Measurements from ENCODE around the gene ABCB1.
"Not testable (repeated sequence)": the region's sequence is repeated elsewhere in the genome, so short reads cannot be mapped to it uniquely, and the experiment has no call there.

The ABCB1 gene

DNA sequence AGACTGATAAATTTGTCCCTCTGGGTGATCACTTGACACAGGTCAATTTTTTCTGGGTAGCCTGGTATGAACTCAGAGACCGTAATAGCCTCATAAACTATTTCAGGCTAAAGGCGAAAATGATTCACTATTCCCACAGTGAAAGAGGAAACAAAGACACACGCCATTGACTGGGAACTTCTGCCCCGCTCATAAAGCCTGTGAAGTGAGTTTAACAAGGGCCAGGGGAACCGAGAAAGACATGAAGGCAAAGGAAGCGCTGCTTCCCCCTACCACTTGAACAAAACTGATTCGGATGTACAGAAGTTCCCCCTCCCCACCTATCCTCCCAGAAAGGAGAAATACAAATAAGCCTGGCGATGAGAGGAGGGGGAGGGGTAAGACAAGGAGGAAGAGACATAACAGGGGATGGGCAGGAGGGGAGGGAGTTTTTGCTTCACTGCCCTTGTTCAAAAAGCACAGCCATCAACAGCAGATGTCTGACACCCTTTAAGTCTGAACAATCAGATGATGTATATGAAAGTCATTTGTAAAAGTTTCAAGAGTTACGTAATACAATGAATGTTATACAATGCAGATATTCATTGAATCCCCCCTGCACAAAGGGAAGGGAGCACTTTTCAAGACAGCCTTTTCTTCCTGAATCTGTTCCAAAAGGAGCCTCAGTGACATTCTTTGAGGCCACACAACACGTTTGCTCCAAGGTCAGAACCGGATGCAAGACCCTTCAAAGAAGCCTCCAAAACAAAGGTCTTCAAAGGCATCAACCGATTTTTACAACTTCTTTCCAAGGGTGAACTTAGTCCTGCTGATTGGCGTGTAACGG, 125.9 kb downstream of the ABCB1 start:
- Histone ChIP-seq H3K27me3 (ENCODE audit: insufficient read depth, low read length) (peaks cover 68% of the 10 kb centered on the region), H3K27ac (ENCODE audit: low read depth, low read length) (no peak overlapping the region), H3K4me3 (ENCODE audit: low read depth, low read length) (peak overlapping the region; percentile 71), H2AFZ (ENCODE audit: low read length, unreplicated experiment) (peak overlapping the region; percentile 78), H3K36me3 (ENCODE audit: insufficient read depth, low read length) (no peaks in the 10 kb centered on the region), H3K79me2 (ENCODE audit: control insufficient read depth, insufficient read depth, low read length, unreplicated experiment) (no peaks in the 10 kb centered on the region), H3K4me1 (ENCODE audit: control insufficient read depth, insufficient read depth, low read length, unreplicated experiment) (peaks cover 8% of the 10 kb centered on the region)

DNA sequence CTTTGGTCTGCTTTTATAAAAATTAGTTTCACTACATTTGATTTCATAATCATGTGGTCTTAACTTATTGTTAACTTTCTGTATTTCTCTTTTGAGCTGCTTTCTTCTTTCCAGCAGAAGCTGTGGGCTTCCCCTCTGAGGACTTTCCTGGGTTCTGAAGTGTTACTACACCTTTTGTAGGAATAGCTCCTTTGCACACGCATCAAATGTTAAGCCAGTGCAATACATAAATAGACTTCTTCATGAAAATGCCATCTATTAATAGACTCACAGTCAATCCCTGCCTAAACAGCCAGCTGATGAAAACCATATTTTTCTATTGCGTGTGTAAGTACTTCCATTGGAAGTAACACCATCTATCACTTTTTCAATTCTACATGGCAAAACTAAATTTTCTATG, 126.7 kb downstream of the ABCB1 start:
- Histone ChIP-seq H3K27ac (ENCODE audit: low read depth, low read length) (no peak overlapping the region), H3K27me3 (ENCODE audit: insufficient read depth, low read length) (peaks cover 68% of the 10 kb centered on the region), H2AFZ (ENCODE audit: low read length, unreplicated experiment) (no peak overlapping the region), H3K4me3 (ENCODE audit: low read depth, low read length) (0 out of 2 replicates have a peak overlapping the region, but pooled peaks have one; percentile 71), H3K4me1 (ENCODE audit: control insufficient read depth, insufficient read depth, low read length, unreplicated experiment) (peaks cover 8% of the 10 kb centered on the region), H3K36me3 (ENCODE audit: insufficient read depth, low read length) (no peaks in the 10 kb centered on the region), H3K79me2 (ENCODE audit: control insufficient read depth, insufficient read depth, low read length, unreplicated experiment) (no peaks in the 10 kb centered on the region)

DNA sequence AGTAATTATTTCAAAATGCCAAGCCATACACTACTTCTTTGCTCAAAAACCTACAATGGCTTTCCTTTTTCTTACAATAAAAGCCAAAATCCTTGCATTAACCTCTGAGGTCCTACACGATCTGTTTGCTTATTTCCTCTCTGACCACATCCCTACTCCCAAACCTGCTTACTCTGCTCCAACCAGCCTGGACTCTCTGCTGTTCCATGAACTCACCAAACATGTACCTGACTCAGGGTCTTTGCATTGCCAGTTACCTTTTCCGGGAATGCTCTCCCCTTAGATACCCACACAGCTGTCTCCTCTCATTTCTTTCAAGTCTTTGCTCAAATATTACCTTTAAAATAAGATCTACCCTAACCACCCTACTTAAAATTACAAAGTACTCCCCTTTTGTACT, 127.5 kb downstream of the ABCB1 start:
- H3K4me1 ChIP-seq (ENCODE audit: control insufficient read depth, insufficient read depth, low read length, unreplicated experiment) = peaks cover 8% of the 10 kb centered on the region
- no peaks in the 10 kb centered on the region for H3K79me2 ChIP-seq (ENCODE audit: control insufficient read depth, insufficient read depth, low read length, unreplicated experiment)
- H3K27me3 ChIP-seq (ENCODE audit: insufficient read depth, low read length) = peaks cover 62% of the 10 kb centered on the region
- no peak overlapping the region for H3K4me3 ChIP-seq (ENCODE audit: low read depth, low read length)
- H2AFZ ChIP-seq (ENCODE audit: low read length, unreplicated experiment) = no peak overlapping the region
- H3K36me3 ChIP-seq (ENCODE audit: insufficient read depth, low read length) = no peaks in the 10 kb centered on the region
- no peak overlapping the region for H3K27ac ChIP-seq (ENCODE audit: low read depth, low read length)

DNA sequence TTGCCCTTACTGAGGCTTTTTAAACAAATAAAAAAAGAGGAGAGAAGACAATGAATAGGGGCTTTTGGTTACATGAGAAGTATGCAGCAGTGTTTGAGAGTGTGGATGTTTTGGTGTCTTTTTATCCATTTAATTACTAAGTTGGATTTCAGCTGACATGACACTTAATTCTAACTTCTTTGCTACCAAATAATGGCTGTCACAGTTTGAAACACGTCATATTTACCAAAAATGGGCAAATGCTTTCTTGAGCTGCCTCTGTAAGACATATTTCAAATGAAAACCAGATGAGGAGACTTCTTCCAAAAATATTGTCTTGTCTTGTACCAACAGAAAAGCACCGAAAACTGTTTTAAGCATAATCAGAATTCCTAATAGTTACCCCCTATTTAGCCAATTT, 129.2 kb downstream of the ABCB1 start:
- peaks cover 46% of the 10 kb centered on the region for H3K27me3 ChIP-seq (ENCODE audit: insufficient read depth, low read length)
- no peak overlapping the region for H3K27ac ChIP-seq (ENCODE audit: low read depth, low read length)
- H2AFZ ChIP-seq (ENCODE audit: low read length, unreplicated experiment) = no peak overlapping the region
- H3K4me1 ChIP-seq (ENCODE audit: control insufficient read depth, insufficient read depth, low read length, unreplicated experiment) = peaks cover 8% of the 10 kb centered on the region
- H3K79me2 ChIP-seq (ENCODE audit: control insufficient read depth, insufficient read depth, low read length, unreplicated experiment) = no peaks in the 10 kb centered on the region
- no peak overlapping the region for H3K4me3 ChIP-seq (ENCODE audit: low read depth, low read length)
- no peaks in the 10 kb centered on the region for H3K36me3 ChIP-seq (ENCODE audit: insufficient read depth, low read length)

DNA sequence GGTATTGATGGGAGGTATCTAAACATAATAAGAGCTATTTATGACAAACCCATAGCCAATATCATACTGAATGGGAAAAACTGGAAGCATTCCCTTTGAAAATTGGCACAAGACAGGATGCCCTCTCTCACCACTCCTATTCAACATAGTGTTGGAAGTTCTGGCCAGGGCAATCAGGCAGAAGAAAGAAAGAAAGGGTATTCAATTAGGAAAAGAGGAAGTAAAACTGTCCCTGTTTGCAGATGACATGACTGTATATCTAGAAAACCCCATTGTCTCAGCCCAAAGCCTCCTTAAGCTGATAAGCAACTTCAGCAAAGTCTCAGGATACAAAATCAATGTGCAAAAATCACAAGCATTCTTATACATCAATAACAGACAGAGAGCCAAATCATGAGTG, 131.5 kb downstream of the ABCB1 start:
- H3K4me1 ChIP-seq (ENCODE audit: control insufficient read depth, insufficient read depth, low read length, unreplicated experiment); H2AFZ ChIP-seq (ENCODE audit: low read length, unreplicated experiment); H3K36me3 ChIP-seq (ENCODE audit: insufficient read depth, low read length); H3K4me3 ChIP-seq (ENCODE audit: low read depth, low read length); H3K79me2 ChIP-seq (ENCODE audit: control insufficient read depth, insufficient read depth, low read length, unreplicated experiment); H3K27ac ChIP-seq (ENCODE audit: low read depth, low read length): not testable (repeated sequence)
- H3K27me3 ChIP-seq (ENCODE audit: insufficient read depth, low read length) = peaks cover 27% of the 10 kb centered on the region

DNA sequence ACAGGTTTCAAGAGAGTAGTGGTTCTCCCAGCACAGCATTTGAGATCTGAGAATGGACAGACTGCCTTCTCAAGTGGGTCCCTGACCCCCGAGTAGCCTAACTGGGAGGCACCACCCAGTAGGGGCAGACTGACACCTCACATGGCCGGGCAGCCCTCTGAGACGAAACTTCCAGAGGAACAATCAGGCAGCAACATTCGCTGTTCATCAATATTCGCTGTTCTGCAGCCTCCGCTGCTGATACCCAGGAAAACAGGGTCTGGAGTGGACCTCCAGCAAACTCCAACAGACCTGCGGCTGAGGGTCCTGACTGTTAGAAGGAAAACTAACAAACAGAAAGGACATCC, 135.2 kb downstream of the ABCB1 start:
- H2AFZ ChIP-seq (ENCODE audit: low read length, unreplicated experiment); H3K27ac ChIP-seq (ENCODE audit: low read depth, low read length); H3K36me3 ChIP-seq (ENCODE audit: insufficient read depth, low read length); H3K79me2 ChIP-seq (ENCODE audit: control insufficient read depth, insufficient read depth, low read length, unreplicated experiment); H3K4me3 ChIP-seq (ENCODE audit: low read depth, low read length); H3K4me1 ChIP-seq (ENCODE audit: control insufficient read depth, insufficient read depth, low read length, unreplicated experiment): not testable (repeated sequence)
- H3K27me3 ChIP-seq (ENCODE audit: insufficient read depth, low read length) = peaks cover 21% of the 10 kb centered on the region

DNA sequence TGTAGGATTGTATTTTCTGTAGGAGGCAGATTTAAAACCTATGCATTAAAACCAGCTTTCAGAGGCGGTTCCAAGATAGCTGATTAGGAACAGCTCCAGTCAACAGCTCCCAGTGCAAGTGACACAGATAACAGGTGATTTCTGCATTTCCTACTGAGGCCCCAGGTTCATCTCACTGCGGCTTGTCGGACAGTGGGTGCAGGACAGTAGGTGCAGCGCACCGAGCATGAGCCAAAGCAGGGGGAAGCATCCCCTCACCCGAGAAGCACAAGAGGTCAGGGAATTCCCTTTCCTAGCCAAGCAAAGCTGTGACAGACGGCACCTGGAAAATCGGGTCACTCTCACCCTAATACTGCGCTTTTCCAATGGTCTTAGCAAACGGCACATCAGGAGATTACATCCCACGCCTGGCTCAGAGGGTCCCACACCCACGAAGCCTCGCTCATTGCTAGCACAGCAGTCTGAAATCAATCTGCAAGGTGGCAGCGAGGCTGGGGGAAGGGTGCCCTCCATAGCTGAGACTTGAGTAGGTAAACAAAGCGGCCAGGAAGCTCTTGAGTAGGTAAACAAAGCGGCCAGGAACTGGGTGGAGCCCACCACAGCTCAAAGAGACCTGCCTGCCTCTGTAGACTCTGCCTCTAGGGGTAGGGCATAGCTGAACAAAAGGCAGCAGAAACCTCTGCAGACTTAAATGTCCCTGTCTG, 135.7 kb downstream of the ABCB1 start:
- H2AFZ ChIP-seq (ENCODE audit: low read length, unreplicated experiment); H3K36me3 ChIP-seq (ENCODE audit: insufficient read depth, low read length); H3K4me3 ChIP-seq (ENCODE audit: low read depth, low read length); H3K4me1 ChIP-seq (ENCODE audit: control insufficient read depth, insufficient read depth, low read length, unreplicated experiment); H3K79me2 ChIP-seq (ENCODE audit: control insufficient read depth, insufficient read depth, low read length, unreplicated experiment); H3K27ac ChIP-seq (ENCODE audit: low read depth, low read length): not testable (repeated sequence)
- H3K27me3 ChIP-seq (ENCODE audit: insufficient read depth, low read length) = peaks cover 21% of the 10 kb centered on the region

DNA sequence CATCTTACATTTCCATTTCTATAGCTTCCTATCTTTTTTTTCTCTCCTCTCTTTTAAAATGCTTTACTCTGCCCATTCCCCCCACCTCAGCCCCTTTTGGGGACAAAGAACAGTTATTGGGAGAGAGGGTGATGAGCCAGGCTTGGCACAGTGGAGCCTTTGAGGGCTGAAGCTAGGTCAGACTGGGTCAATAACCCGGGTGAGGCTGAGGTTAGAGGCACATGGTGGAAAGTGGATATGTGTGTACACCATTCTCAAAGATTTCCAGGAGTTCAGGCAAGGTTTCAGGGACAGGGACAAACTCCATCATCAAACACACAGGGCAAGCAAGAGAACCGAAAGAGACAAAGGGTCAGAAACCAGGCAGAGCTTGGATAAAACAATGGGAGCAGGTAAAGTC, 136.7 kb downstream of the ABCB1 start:
- Histone ChIP-seq H2AFZ (ENCODE audit: low read length, unreplicated experiment) (no peak overlapping the region), H3K27me3 (ENCODE audit: insufficient read depth, low read length) (peaks cover 23% of the 10 kb centered on the region), H3K4me1 (ENCODE audit: control insufficient read depth, insufficient read depth, low read length, unreplicated experiment) (no peaks in the 10 kb centered on the region), H3K4me3 (ENCODE audit: low read depth, low read length) (no peak overlapping the region), H3K79me2 (ENCODE audit: control insufficient read depth, insufficient read depth, low read length, unreplicated experiment) (no peaks in the 10 kb centered on the region), H3K36me3 (ENCODE audit: insufficient read depth, low read length) (no peaks in the 10 kb centered on the region), H3K27ac (ENCODE audit: low read depth, low read length) (no peak overlapping the region)

DNA sequence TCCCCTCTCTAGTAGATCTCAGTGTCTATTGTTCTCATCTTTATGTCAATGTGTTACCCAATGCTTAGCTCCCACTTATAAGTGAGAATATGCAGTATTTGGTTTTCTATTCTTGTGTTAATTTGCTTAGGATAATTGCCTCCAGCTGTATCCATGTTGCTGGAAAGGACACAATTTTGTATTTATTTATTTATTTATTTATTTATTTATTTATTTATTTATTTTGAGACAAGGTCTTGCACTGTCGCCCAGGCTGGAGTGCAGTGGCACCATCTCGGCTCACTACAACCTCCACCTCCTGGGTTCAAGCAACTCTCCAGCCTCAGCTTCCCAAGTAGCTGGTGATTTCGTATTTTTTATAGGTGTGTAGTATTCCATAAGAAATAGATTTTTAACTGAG, 140.2 kb downstream of the ABCB1 start:
- H3K4me3 ChIP-seq (ENCODE audit: low read depth, low read length); H3K36me3 ChIP-seq (ENCODE audit: insufficient read depth, low read length); H3K27ac ChIP-seq (ENCODE audit: low read depth, low read length): not testable (repeated sequence)

DNA sequence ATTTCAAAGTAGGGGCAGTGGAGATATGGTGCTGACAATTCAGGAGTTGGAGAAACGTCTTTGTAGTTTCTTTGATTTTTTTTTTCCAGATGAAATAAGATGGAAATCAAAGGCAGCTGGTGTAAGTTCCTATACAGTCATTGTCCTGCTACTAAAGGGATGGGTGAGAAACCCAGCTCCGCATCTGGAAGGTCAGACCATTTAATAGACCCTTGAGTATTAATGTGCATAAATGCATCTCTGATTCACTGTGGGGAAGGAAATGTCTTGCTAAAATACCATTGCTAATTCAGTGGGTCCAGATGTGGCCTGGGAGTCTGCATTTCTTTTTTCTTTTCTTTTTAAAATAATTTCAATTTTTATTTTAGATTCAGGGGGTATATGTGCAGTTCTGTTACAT, 140.7 kb downstream of the ABCB1 start:
- Histone ChIP-seq H3K27me3 (ENCODE audit: insufficient read depth, low read length) (peaks cover 50% of the 10 kb centered on the region), H3K4me3 (ENCODE audit: low read depth, low read length) (no peak overlapping the region), H3K79me2 (ENCODE audit: control insufficient read depth, insufficient read depth, low read length, unreplicated experiment) (no peaks in the 10 kb centered on the region), H3K27ac (ENCODE audit: low read depth, low read length) (no peak overlapping the region), H2AFZ (ENCODE audit: low read length, unreplicated experiment) (no peak overlapping the region), H3K36me3 (ENCODE audit: insufficient read depth, low read length) (no peaks in the 10 kb centered on the region), H3K4me1 (ENCODE audit: control insufficient read depth, insufficient read depth, low read length, unreplicated experiment) (no peaks in the 10 kb centered on the region)

More for the DNA sequence above, 140.2 kb downstream of the ABCB1 start:
- H3K4me1 ChIP-seq (ENCODE audit: control insufficient read depth, insufficient read depth, low read length, unreplicated experiment); H3K79me2 ChIP-seq (ENCODE audit: control insufficient read depth, insufficient read depth, low read length, unreplicated experiment); H2AFZ ChIP-seq (ENCODE audit: low read length, unreplicated experiment): not testable (repeated sequence)
- H3K27me3 ChIP-seq (ENCODE audit: insufficient read depth, low read length) = peaks cover 49% of the 10 kb centered on the region

DNA sequence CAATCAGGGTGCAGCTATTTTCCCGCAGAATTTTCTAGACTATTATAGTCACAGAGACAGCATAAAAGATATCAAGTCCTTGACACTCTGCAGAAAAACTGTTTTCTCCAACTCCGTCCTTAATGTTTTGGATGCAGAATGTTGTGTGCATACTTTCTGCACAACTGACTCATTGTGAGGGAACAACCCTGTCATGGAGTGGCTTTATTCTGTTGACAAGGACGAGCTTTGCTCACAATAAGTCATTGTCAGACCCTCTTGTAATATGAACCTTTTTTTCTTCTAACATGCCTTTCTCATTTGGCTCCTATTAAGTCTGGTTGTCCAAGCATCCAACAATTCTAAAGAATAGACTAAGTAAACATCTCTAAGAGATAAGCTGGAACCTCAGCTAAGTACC, 142.5 kb downstream of the ABCB1 start:
- Histone ChIP-seq H2AFZ (ENCODE audit: low read length, unreplicated experiment) (no peak overlapping the region), H3K27ac (ENCODE audit: low read depth, low read length) (no peak overlapping the region), H3K36me3 (ENCODE audit: insufficient read depth, low read length) (no peaks in the 10 kb centered on the region), H3K79me2 (ENCODE audit: control insufficient read depth, insufficient read depth, low read length, unreplicated experiment) (no peaks in the 10 kb centered on the region), H3K4me1 (ENCODE audit: control insufficient read depth, insufficient read depth, low read length, unreplicated experiment) (no peaks in the 10 kb centered on the region), H3K27me3 (ENCODE audit: insufficient read depth, low read length) (peaks cover 42% of the 10 kb centered on the region), H3K4me3 (ENCODE audit: low read depth, low read length) (no peak overlapping the region)
